C4-2B (cell line): ENCODE measurements around the gene IL32.

Source experiments
- H3K27ac ChIP-seq: fragments of 450-650 bp; 2 replicates; pipeline ENCODE4 v1.5.1; 2017
- ZFX ChIP-seq: fragments of 450-650 bp; IDR thresholded peaks from 2 replicates; pipeline ENCODE4 v1.6.1; 2017
- TF ChIP-seq, protein P1 (sequence below): fragments of 450-650 bp; conservative IDR thresholded peaks from 2 replicates; pipeline ENCODE4 v1.5.1; 2017; ENCODE audit warnings: mild to moderate bottlenecking

Gene IL32

DNA sequence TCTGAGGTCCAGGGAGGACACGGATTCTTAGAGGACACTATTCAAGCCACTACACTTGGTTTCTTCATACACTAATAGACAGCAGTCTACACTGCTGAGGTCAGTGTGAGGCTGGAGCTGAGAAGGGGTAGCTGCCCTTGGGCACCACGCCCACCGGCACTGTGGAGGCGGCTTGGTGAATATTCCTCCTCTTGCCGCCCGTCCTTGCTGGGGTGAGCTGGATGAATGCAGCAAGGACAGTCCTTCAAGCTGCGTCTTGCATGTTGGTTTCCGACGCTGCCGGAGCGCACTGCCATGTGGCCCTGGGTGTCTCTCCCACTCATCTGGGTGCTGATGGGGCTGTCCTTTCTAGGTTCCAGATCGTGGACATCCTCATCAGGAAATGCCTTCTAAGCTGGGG is 49.6 kb downstream of the IL32 start:
- H3K27ac ChIP-seq: no peak overlapping the region
- TF ChIP-seq, protein P1, sequence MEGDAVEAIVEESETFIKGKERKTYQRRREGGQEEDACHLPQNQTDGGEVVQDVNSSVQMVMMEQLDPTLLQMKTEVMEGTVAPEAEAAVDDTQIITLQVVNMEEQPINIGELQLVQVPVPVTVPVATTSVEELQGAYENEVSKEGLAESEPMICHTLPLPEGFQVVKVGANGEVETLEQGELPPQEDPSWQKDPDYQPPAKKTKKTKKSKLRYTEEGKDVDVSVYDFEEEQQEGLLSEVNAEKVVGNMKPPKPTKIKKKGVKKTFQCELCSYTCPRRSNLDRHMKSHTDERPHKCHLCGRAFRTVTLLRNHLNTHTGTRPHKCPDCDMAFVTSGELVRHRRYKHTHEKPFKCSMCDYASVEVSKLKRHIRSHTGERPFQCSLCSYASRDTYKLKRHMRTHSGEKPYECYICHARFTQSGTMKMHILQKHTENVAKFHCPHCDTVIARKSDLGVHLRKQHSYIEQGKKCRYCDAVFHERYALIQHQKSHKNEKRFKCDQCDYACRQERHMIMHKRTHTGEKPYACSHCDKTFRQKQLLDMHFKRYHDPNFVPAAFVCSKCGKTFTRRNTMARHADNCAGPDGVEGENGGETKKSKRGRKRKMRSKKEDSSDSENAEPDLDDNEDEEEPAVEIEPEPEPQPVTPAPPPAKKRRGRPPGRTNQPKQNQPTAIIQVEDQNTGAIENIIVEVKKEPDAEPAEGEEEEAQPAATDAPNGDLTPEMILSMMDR: no peak
- TF ChIP-seq ZFX: no peak

- H3K27ac ChIP-seq: no peak overlapping the region
These were observed 50.1 kb downstream of the IL32 start for GRCh38 chr16:3115561-3115960.

GRCh38 chr16:3118204-3118790 is 52.9 kb downstream of the IL32 start:
- H3K27ac ChIP-seq: no peak overlapping the region
- TF ChIP-seq, protein P1: no peak
- no peak for TF ChIP-seq ZFX

More at GRCh38 chr16:3115561-3115960, 50.1 kb downstream of the IL32 start:
- TF ChIP-seq, protein P1: no peak
- no peak for TF ChIP-seq ZFX

- TF ChIP-seq ZFX: no peak
- TF ChIP-seq, protein P1: no peak
- H3K27ac ChIP-seq: no peak overlapping the region
These were observed 53.4 kb downstream of the IL32 start for GRCh38 chr16:3118846-3119245.
